Pancreas (tissue), 10 donors: ENCODE measurements around the gene BCAS4. TPM values are rescaled to one million over a fixed set of nuclear protein-coding genes. Genes with fewer than 3 reads are reported as not detected.
A peak's percentile ranks its signal among the peaks of the same experiment; 100 is the strongest.
"Not testable (repeated sequence)": the region's sequence is repeated elsewhere in the genome, so short reads cannot be mapped to it uniquely, and the experiment has no call there.

Experiments
- ATAC-seq, 4 donors: fragments of 200-7000 bp; cut with Tn5 transposase; one replicate each; pipeline versions ENCODE4 v1.8.0 to v1.9.1; 2020; ENCODE audit warnings: mild to moderate bottlenecking in 4 of 4, moderate library complexity in 4 of 4
- DNase-seq, 6 donors: peaks; one replicate each; pipeline ENCODE4 v3.0.0-alpha.2; 2020
- FAIRE-seq: peaks from 2 replicates; lab custom pipeline; 2012; peaks lifted over from hg19 to GRCh38; lab: Jason Lieb, UNC
- H3K27ac ChIP-seq, 4 donors: fragments of 200-600 bp; sonication (generic); 1 replicate in 3 of 4; 2 replicates in 1 of 4; pipeline versions ENCODE4 v1.5.0 to v1.8.0; 2020
- H3K27me3 ChIP-seq, 4 donors: fragments of 200-600 bp; one replicate each; pipeline ENCODE4 v1.8.0; 2021
- H3K36me3 ChIP-seq, 3 donors: fragments of 200-600 bp; sonication (generic) in 1 of 3; one replicate each; pipeline versions ENCODE4 v1.5.0 to v1.8.0; 2020 to 2021
- H3K4me1 ChIP-seq, 3 donors: fragments of 200-600 bp; one replicate each; pipeline ENCODE4 v1.8.0; 2021
- H3K4me3 ChIP-seq, 4 donors: fragments of 200-600 bp; sonication (generic) in 2 of 4; one replicate each; pipeline versions ENCODE4 v1.5.0 to v1.8.0; 2020 to 2021
- H3K9me3 ChIP-seq, 4 donors: fragments of 200-600 bp; one replicate each; pipeline ENCODE4 v1.8.0; 2021
- CTCF ChIP-seq, 4 donors: fragments of 200-600 bp; sonication (generic) in 3 of 4; IDR thresholded peaks; one replicate each; pipeline versions ENCODE4 v1.5.0 to v1.8.0; 2021; ENCODE audit warnings: antibody characterized with exemption in 4 of 4
- WGBS, 2 donors: extraction: QIAGEN DNeasy Blood & Tissue Kit; methylation state at CpG; one replicate each; pipeline ENCODE4 v1.1.7; 2013; 5-methylcytosine and 5-hydroxymethylcytosine counted together
- intact Hi-C, 3 donors: fragments of 100-400 bp; cut with DNase I; formaldehyde crosslinking; loops; one replicate each; pipeline versions ENCODE4 v1.11.1 to v1.14.2; 2022
- polyA plus RNA-seq, 2 donors: library from polyadenylated mRNA; stranded (reverse); fragments of 200-250 nt; gene quantifications; one replicate each; pipeline ENCODE4 v1.2.3, GENCODE V29; 2013
- total RNA-seq, 6 donors: library from RNA; stranded (reverse); fragmentation: NEBNext Ultra II Directional in 4 of 6; extraction: Animal tissue kit (Norgen Biotek cat#: 25700) in 4 of 6; gene quantifications; one replicate each; pipeline versions ENCODE4 v1.2.1 to v1.2.4, GENCODE V29; 2021 to 2023
- donor health status: healthy with polysubstance abuse.
- donor health status: DM: no; HTN: no; CAD: no; lungs with moderate emphysema.
- donor health status: DM: no; HTN: no; CAD: no.
- donor health status: control.
- donor health status: control.
- donor health status: Bipolar disorder and iron deficiency.
- donor health status: DM: yes; HTN: yes; CAD: no.
- donor health status: DM: no; HTN: no; CAD: no.
- donor health status: DM: no; HTN: no; CAD: no.
- donor health status: DM: yes; HTN: yes; CAD: no.

The BCAS4 gene
- total and polyA plus RNA-seq, 8 donors = 0.85 to 4.8 (median 1.9) TPM

GRCh38 chr20:50774515-50774914 is 20.3 kb upstream of the BCAS4 start:
- TF ChIP-seq CTCF (IDR thresholded peaks at IDR 0.05) = no peak
- H3K36me3 ChIP-seq = no peaks in the 10 kb centered on the region
- no peak for FAIRE-seq
- H3K9me3 ChIP-seq = no peaks in the 10 kb centered on the region
- peak in 2 of 6 donors; percentile 2 to 11 for DNase-seq
- H3K27ac ChIP-seq = no peak overlapping the region
- intact Hi-C loops = no loop called here
- ATAC-seq = no peak
- WGBS, 2 donors = 68 to 82% methylated on average over 3 of the region's 3 CpGs
- H3K27me3 ChIP-seq = no peaks in the 10 kb centered on the region
- no peaks in the 10 kb centered on the region for H3K4me1 ChIP-seq
- H3K4me3 ChIP-seq = no peak overlapping the region

- Histone ChIP-seq H3K27me3 (no peaks in the 10 kb centered on the region), H3K9me3 (no peaks in the 10 kb centered on the region), H3K27ac (no peak overlapping the region), H3K4me1 (no peaks in the 10 kb centered on the region), H3K4me3 (no peak overlapping the region), H3K36me3 (no peaks in the 10 kb centered on the region)
- TF ChIP-seq CTCF (IDR thresholded peaks at IDR 0.05) = no peak
- WGBS, 2 donors = 66 to 76% methylated on average over 8 of the region's 8 CpGs
- peak in 1 of 6 donors; percentile 9 for DNase-seq
- no peak for ATAC-seq
- intact Hi-C loops = no loop called here
- FAIRE-seq = no peak
Observed at GRCh38 chr20:50776122-50776817, 18.6 kb upstream of the BCAS4 start.

DNA sequence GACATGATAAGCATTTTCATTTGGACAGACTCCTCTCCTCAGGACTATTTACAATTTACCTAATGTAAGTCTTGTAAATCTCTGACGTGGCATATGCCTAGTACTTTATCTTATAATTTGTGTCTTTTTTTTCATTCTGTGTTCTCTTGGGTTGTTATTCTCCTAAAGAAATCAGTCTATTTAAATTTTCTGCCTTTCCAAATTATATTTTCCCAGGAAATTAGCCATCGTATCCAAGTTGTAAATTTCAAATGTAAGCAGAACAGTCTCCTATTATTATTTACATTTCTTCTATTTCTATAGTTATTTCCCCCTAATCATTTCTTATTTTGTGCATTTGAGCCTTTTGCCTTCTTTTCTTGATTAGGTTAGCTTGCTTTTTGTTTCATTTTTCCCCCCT is 17.5 kb upstream of the BCAS4 start:
- intact Hi-C loops = no loop called here
- H3K27me3 ChIP-seq = no peaks in the 10 kb centered on the region
- FAIRE-seq = no peak
- no peak overlapping the region for H3K4me3 ChIP-seq
- DNase-seq = no peak
- ATAC-seq = no peak
- no peaks in the 10 kb centered on the region for H3K36me3 ChIP-seq
- H3K4me1 ChIP-seq = no peaks in the 10 kb centered on the region
- no peaks in the 10 kb centered on the region for H3K9me3 ChIP-seq
- H3K27ac ChIP-seq = no peak overlapping the region
- no peak for TF ChIP-seq CTCF (IDR thresholded peaks at IDR 0.05)
- WGBS, 2 donors = 50 to 78% methylated on average over 2 of the region's 2 CpGs

DNA sequence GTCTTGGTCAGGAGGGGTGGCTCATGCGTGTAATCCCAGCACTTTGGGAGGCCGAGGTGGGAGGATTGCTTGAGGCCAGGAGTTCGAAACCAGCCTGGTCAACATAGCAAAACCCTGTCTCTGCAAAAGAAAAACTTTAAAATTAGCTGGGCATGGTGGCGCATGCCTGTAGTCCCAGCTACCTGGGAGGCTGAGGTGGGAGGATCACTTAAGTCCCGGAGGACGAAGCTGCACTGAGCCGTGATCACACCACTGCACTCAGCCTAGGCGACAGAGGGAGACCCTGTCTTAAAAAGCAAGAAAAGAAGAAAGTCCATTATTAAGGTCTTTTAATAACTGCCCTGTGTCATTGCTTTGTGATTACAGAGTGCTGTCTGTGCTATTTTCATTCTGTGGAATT is 15.9 kb upstream of the BCAS4 start:
- H3K27me3 ChIP-seq, DNase-seq, H3K36me3 ChIP-seq, ATAC-seq, H3K9me3 ChIP-seq, H3K4me3 ChIP-seq, intact Hi-C loops, H3K27ac ChIP-seq, H3K4me1 ChIP-seq, FAIRE-seq: not testable (repeated sequence)
- WGBS, 2 donors = 92 to 93% methylated on average over 8 of the region's 8 CpGs

- FAIRE-seq (no peak), DNase-seq (no peak), ATAC-seq (no peak)
- no peak for TF ChIP-seq CTCF (IDR thresholded peaks at IDR 0.05)
- 82 to 83% methylated on average over 2 of the region's 2 CpGs for WGBS, 2 donors
- Histone ChIP-seq H3K4me1 (no peaks in the 10 kb centered on the region), H3K4me3 (no peak overlapping the region), H3K9me3 (no peaks in the 10 kb centered on the region), H3K27me3 (no peaks in the 10 kb centered on the region), H3K27ac (no peak overlapping the region), H3K36me3 (no peaks in the 10 kb centered on the region)
- intact Hi-C loops = no loop called here
Observed at GRCh38 chr20:50783390-50783789, 11.5 kb upstream of the BCAS4 start.
